Stimulated activated CD8-positive, alpha-beta memory T cell treated with anti-CD3 and anti-CD28 coated beads, Interleukin-7, amount 100 ng/mL, for 4 hours (primary cell): ENCODE results near the gene KRT8.

Experiments
- DNase-seq, 2 donors: peaks; one replicate each; pipeline ENCODE4 v3.0.0-alpha.2; 2020; ENCODE audit warnings: low read depth in 2 of 2

KRT8 gene

DNA sequence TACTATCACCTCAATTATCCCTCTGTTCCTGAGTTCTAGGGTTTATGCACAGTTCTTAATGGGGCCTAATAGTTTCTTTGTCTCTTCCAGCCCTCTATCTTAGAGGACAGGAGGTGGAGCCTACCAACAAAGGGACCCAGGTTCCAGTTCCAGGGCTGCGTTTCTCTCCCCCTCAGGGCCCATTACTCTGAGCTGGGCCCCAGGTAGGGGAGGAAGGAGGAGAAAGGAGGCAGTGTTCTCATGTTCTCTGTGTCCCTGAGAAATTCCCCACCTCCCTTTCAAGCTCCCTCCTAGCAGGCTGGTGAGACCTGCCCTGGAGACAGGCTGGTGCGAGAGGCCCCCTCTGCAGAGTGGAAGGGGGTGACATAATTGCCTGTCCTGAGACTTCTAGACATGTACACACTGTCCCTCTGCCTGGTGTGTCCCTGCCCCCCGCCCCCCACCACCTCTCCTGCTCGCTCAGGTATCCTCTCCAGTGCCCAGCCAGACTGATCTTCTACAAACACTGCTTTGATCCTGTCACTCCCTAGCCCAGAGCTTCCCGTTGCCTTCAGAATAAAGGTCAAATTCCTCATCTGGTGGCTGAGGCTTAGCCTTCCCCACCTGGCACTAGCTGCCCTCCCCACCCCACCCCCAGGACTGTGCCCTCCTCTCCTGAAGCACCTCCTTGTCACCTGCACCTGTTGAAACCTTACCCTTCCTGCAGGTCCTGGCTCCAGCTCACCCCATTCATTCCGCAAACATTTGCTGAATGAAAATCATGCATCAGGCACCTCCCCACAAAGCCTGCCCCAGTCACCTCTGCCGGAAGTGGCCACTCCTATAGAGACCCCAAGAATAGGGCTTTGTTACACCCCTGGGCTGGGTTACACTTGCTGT is 21.1 kb upstream of the KRT8 start:
- no peak for DNase-seq

DNA sequence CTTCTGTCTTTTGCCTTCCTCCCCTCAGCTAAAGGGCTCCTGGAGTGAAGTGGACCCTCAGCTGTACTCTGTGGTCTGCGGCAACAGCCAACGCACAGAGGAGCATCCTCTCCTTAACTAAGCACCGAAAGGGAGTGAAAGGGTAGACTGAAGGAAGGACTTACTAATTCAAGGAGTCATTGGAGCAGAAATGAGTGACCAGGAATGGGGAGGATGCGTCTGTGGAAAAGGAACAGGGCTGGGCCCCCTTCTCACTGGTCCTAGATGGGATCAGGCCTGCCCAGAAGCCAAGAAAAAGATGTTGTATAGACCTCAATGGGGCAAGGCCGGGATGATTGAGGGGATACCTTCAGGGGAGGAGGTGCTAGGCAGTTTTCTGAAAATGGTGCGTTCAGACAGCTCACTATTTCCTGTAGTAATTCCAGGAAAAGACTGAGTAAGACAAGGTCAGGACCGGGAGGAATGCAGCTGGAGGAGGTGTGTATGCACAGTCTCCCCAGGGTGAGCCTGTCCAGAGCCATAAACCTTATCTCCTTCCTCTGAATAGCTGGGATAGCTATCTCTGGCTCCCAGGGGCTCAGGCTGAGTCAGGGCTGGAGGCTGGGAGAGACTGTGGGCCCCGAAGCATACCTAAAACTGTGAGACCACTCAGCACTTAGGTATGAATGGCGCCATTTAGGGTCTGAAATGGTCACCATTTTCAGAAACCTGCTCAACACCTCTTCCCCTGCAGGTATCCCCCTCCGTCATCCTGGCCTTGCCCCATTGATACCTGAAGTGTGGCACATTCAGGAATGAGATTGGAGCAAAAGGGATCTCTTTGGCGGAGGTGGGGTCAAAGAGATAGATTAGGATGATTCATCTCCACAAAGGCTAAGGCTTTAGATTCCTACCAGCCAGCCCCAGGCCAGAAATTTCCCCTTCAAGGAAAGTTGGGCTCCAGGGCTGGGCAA is 20.2 kb upstream of the KRT8 start:
- no peak for DNase-seq

GRCh38 chr12:52921488-52922165 is 16.8 kb upstream of the KRT8 start:
- DNase-seq, result no peak

DNA sequence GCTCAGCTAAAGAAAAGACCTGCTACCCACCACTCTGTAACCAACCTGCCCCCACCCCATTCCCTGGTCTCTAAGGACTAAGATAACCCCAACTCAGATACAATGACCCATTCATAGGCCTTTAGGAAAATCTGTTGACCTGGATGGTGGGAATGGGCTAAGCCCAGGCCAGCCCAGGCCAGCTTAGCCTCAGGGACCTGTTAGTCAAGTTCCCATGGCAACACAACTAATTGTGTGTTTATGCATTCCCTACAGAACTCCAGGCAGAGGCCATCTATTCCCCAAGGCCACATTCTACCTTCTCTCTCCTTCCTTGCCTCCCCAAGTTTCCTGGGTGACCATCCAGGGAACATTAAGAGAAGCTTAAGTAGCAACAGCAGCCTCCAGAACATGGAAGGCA is 16.1 kb upstream of the KRT8 start:
- DNase-seq, result no peak

DNA sequence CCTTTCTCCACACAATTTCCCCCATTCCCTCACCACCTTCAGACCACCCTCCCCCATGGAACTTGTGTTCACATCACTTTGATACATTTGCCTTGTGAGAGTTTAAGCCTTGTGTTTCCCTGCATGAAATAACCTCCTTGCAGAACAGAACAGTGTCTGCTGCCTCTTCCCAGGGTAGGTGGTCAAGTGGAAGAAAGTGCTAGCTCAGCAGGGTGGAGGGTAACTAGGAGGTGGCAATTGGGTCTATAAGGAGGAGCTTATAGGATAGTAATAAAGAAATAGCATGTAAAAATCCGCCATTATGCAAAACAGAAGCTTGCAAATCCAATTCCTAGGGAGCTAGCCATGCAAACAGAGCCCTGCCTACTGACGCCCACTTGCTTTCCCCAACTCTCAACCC is 13.9 kb upstream of the KRT8 start:
- DNase-seq, result no peak

DNA sequence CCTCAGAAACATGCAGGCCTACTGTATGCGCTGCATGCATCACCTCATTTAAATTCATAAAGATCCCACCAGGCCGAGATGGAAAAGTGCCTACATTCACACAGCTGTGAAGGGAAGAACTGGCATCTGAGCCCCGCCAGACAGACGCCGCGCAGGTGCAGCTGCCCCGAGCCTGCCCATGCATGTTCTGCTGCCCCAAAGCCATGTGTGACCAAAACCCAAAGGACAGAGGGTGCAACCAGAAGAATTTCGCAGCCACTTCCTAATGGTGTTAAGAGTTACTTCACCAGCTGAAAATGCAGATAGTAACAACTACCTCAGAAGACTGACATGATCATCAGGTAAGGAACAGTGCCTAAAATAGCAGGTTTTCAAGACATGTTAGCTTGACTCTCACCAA is 13.5 kb upstream of the KRT8 start:
- no peak for DNase-seq

- no peak for DNase-seq
These were observed 12.9 kb upstream of the KRT8 start for GRCh38 chr12:52917800-52918199.

DNA sequence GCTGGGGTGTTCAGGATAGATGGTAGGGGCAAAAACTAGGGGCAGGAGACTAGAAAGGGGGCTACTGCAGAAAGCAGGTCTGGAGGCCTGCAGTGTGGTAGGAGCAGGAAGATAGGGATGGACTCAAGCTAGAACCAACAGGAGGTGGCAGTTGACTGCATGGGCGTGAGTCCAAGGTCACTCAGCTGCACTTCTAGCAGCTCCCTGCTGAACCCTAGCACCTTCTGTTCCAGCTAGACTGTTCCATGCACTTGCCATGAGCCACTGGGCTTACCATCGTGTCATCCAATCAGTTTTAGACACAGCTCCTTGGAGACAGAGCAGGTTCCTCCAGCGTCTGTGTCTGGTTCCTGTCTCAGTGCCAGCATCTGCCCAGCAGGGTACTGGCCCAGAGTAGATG is 11.3 kb upstream of the KRT8 start:
- DNase-seq, result no peak

- no peak for DNase-seq
These were observed 10.8 kb upstream of the KRT8 start for GRCh38 chr12:52915637-52916036.

DNA sequence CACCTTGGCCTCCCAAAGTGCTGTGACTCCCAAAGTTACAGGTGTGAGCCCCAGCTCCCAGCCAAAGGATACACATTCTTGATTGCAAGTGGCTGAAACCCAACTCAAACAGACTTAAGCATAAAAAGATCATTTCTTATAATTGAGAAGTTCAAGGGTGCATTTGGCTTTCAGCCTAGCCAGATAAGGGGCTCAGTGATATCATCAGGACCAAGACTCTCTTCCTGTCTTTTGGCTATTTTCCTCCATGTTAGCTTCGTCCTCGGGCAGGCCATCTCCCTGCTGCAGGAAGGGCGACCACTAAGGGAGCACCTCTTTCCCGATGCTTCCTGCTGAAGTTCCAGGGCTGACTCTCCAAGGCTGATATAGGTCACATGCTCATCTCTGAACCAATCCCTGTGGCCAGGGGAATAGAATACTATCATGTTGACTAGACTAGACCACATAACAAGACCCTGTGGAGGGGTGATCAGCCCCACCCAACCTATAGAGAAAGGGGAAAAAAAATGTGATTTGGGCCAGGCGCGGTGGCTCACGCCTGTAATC is 9.8 kb upstream of the KRT8 start:
- no peak for DNase-seq

- DNase-seq, result no peak
These were observed 8.6 kb upstream of the KRT8 start for GRCh38 chr12:52913431-52913821.

DNA sequence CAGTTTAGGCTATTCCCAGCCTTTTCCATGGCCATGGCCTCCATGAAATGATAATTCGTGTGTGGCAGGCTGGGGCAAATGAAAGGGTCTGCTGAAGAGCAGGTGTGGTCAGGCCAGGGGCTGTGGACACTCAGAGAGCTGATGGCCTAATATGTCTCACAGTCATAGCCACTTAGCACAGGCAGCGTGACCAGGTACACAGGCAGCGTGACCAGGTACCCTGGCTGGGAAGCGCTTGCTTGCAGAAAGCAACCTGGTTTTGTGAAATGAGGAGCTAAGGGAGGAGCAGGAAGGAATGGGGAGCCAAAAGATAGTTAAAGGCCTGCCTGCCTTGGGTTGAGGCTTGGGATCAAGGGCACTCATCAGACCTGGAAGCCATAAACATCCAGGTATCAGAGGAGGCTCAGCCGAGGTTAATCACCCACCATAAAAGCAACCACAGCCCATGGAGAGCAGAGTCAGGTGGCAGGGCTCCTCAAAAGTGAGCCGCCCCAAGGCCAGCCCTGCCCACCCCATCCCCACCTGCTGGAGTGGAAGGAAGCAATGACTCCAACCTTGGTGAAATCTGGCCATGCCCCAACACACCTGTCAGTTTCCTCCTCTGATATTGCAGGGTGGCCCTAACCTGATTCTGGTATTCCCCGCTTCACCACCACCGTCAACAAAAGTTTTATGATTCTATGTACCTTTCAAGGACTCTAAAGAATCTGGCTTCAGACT is 8.0 kb upstream of the KRT8 start:
- no peak for DNase-seq

- no peak for DNase-seq
These were observed 5.5 kb upstream of the KRT8 start for GRCh38 chr12:52910248-52910883.

GRCh38 chr12:52909796-52910195 is 4.9 kb upstream of the KRT8 start:
- DNase-seq, result no peak

DNA sequence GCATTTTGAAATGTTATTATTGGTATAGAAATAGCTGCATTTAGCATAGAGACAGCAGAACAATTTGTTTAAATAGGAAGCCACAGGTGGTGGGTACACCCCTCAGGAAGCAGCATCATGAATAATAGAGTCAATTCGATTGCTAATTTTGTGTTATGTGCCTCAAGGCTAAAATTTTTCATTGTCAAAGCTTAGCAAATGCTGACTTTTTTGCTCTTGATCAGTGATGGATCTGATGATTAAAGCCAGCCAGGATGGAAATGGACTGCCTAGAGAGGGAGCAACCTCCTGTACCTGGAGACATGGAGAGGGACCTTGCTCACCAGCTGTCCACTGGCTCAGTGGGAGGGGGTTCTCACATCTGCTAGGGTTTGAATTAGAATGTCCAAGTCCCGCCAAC is 4.5 kb upstream of the KRT8 start:
- no peak for DNase-seq

- no peak for DNase-seq
These were observed 2.4 kb upstream of the KRT8 start for GRCh38 chr12:52907092-52907810.

DNA sequence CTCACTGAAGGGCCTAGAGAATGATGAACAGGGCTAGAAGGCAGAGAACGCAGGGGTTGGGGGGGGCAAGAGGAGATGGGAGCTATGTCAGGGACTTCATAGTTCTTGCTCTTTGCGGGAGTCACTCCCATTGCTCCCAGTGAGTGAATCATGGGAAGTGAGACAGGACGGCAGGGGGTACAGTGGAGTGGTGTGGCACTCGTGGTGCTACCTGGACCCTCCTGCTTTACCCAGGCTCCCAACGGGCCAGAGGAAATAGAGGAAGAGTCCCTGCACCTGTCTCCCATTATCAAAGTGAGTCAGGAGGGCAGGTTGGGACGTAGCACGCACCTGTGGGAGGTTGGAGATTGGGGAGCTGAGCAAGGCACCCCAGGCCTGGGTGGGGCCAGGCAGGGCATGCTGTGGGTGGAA is 1.3 kb upstream of the KRT8 start:
- no peak for DNase-seq

- DNase-seq, result peak in 1 of 2 donors; percentile 49
These were observed 894 bp downstream of the KRT8 start for GRCh38 chr12:52903855-52904508.

GRCh38 chr12:52903285-52903854 is 1.5 kb downstream of the KRT8 start:
- DNase-seq, result peak in 1 of 2 donors; percentile 20
